Astrocyte (in vitro differentiated cells and primary cell): ENCODE results near the gene CCDC157.

ENCODE experiments used
- EZH2 ChIP-seq: IDR thresholded peaks from 2 replicates; pipeline ENCODE4 v1.6.1; 2012; ENCODE audit warnings: mild to moderate bottlenecking, low read length, inconsistent platforms; ENCODE audit not compliant: insufficient read depth
- TF ChIP-seq, protein P1 (sequence below): IDR thresholded peaks from 2 replicates; pipeline ENCODE4 v1.5.1; 2011; ENCODE audit warnings: low read depth, mild to moderate bottlenecking, inconsistent platforms, low read length, moderate library complexity; ENCODE audit not compliant: insufficient read depth

DNA sequence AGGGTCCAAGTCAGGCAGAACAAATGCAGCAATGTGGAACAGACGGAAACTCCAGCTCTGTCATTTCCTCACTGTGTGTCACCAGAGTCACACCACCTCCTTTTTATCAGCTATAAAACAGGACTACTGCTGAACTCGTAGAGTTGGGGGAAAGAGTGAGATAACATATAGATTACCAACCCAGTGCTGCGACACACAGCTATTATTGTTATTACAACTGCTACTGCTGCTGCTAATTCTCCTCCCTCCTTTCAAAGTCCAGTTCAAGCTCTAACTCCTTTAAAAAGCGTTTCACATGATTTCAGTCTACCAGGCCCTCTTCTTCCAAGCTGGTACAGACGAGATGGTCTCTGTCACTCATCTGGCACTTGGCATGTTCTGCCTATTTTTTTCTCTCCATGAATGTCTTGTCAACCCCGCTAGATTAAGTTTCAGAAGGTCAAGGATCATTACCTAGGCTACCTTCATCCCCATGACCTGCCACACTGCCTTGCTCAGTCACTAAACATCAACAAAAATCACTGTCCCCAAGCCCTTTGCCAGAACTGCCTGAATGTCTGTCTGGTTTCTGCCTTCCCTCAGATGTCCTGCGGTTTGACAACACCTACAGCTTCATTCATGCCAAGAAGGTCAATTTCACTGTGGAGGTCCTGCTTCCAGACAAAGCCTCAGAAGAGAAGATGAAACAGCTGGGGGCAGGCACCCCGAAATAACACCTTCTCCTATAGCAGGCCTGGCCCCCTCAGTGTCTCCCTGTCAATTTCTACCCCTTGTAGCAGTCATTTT lies 65.1 kb downstream of the CCDC157 start:
- TF ChIP-seq, protein P1, sequence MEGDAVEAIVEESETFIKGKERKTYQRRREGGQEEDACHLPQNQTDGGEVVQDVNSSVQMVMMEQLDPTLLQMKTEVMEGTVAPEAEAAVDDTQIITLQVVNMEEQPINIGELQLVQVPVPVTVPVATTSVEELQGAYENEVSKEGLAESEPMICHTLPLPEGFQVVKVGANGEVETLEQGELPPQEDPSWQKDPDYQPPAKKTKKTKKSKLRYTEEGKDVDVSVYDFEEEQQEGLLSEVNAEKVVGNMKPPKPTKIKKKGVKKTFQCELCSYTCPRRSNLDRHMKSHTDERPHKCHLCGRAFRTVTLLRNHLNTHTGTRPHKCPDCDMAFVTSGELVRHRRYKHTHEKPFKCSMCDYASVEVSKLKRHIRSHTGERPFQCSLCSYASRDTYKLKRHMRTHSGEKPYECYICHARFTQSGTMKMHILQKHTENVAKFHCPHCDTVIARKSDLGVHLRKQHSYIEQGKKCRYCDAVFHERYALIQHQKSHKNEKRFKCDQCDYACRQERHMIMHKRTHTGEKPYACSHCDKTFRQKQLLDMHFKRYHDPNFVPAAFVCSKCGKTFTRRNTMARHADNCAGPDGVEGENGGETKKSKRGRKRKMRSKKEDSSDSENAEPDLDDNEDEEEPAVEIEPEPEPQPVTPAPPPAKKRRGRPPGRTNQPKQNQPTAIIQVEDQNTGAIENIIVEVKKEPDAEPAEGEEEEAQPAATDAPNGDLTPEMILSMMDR: no peak
- TF ChIP-seq EZH2: no peak
